22Rv1 (cell line): ENCODE data around the gene NELL2.
A peak's percentile ranks its signal among the peaks of the same experiment; 100 is the strongest.

Experiments used
- H3K27ac ChIP-seq: fragments of 450-650 bp; 2 replicates; pipeline ENCODE4 v1.5.1; 2017
- CTCF ChIP-seq: fragments of 450-650 bp; IDR thresholded peaks from 2 replicates; pipeline ENCODE4 v1.5.1; 2017; ENCODE audit warnings: mild to moderate bottlenecking
- ZFX ChIP-seq: fragments of 450-650 bp; IDR thresholded peaks from 2 replicates; pipeline ENCODE4 v1.6.1; 2017; ENCODE audit warnings: antibody characterized with exemption, borderline replicate concordance

The NELL2 gene

GRCh38 chr12:44611538-44611937 lies 264.6 kb downstream of the NELL2 start:
- TF ChIP-seq CTCF (no peak), ZFX (no peak)
- no peak overlapping the region for H3K27ac ChIP-seq

GRCh38 chr12:44603701-44604100 lies 272.4 kb downstream of the NELL2 start:
- TF ChIP-seq CTCF = no peak
- TF ChIP-seq ZFX = no peak
- H3K27ac ChIP-seq = peak overlapping the region; percentile 55

- no peak for TF ChIP-seq ZFX
- TF ChIP-seq CTCF = no peak
- no peak overlapping the region for H3K27ac ChIP-seq
Measured at GRCh38 chr12:44592626-44593025, 283.5 kb downstream of the NELL2 start.

- TF ChIP-seq CTCF = no peak
- no peak overlapping the region for H3K27ac ChIP-seq
Measured at GRCh38 chr12:44589697-44590096, 286.4 kb downstream of the NELL2 start.

GRCh38 chr12:44588651-44589050 lies 287.5 kb downstream of the NELL2 start:
- H3K27ac ChIP-seq = no peak overlapping the region
- no peak for TF ChIP-seq ZFX
- TF ChIP-seq CTCF = no peak

GRCh38 chr12:44584625-44585024 lies 291.5 kb downstream of the NELL2 start:
- no peak overlapping the region for H3K27ac ChIP-seq
- TF ChIP-seq ZFX (no peak), CTCF (no peak)

GRCh38 chr12:44582521-44582920 lies 293.6 kb downstream of the NELL2 start:
- TF ChIP-seq ZFX (no peak), CTCF (no peak)
- H3K27ac ChIP-seq = no peak overlapping the region
